Tibial nerve (tissue), 4 donors: ENCODE measurements around the gene TSPAN6. TPM values are rescaled to one million over a fixed set of nuclear protein-coding genes. Genes with fewer than 3 reads are reported as not detected.

Experiments used
- DNase-seq, 2 donors: peaks; one replicate each; pipeline ENCODE4 v3.0.0-alpha.2; 2019; ENCODE audit warnings: low spot score in 2 of 2
- H3K27ac ChIP-seq, 4 donors: fragments of 200-600 bp; sonication (generic) in 3 of 4; one replicate each; pipeline ENCODE4 v1.5.1; 2017 to 2019; ENCODE audit warnings: mild to moderate bottlenecking in 1 of 4
- H3K27me3 ChIP-seq, 2 donors: fragments of 200-600 bp; sonication (generic) in 1 of 2; one replicate each; pipeline versions ENCODE4 v1.5.1 to v1.6.0; 2017 to 2019
- H3K36me3 ChIP-seq, 3 donors: fragments of 200-600 bp; sonication (generic); one replicate each; pipeline ENCODE4 v1.5.1; 2018 to 2019
- H3K4me1 ChIP-seq, 4 donors: fragments of 200-600 bp; sonication (generic) in 3 of 4; one replicate each; pipeline ENCODE4 v1.5.1; 2017 to 2019
- H3K4me3 ChIP-seq, 4 donors: fragments of 200-600 bp; sonication (generic) in 3 of 4; one replicate each; pipeline ENCODE4 v1.5.1; 2017 to 2019; ENCODE audit warnings: mild to moderate bottlenecking in 1 of 4, moderate library complexity in 1 of 4
- H3K9me3 ChIP-seq, 4 donors: fragments of 200-600 bp; sonication (generic) in 3 of 4; one replicate each; pipeline ENCODE4 v1.5.1; 2017 to 2019
- EP300 ChIP-seq, 2 donors: sonication (generic); formaldehyde crosslinking; IDR thresholded peaks; one replicate each; pipeline ENCODE4 v1.6.1; 2017; ENCODE audit warnings: antibody characterized with exemption in 2 of 2, mild to moderate bottlenecking in 1 of 2
- POLR2A ChIP-seq, 2 donors: fragments of 450-650 bp; IDR thresholded peaks; one replicate each; pipeline ENCODE4 v1.6.1; 2017; ENCODE audit warnings: antibody characterized with exemption in 2 of 2, mild to moderate bottlenecking in 2 of 2, moderate library complexity in 2 of 2
- WGBS, 2 donors: methylation state at CpG; one replicate each; pipeline ENCODE4 v1.1.5; 2018; 5-methylcytosine and 5-hydroxymethylcytosine counted together
- total RNA-seq, 4 donors: library from RNA; depleted of rRNA; stranded (reverse); fragments of >200 nt; gene quantifications; one replicate each; pipeline ENCODE4 v1.1.0, GENCODE V29; 2016
- TF ChIP-seq, protein P1 (sequence below), 5 experiments: fragments of 200-600 bp in 3 of 5; fragments of 450-650 bp in 2 of 5; sonication (generic) in 3 of 5; IDR thresholded peaks; one replicate each; pipeline ENCODE4 v1.5.1; 2016 to 2019; ENCODE audit warnings: antibody characterized with exemption in 5 of 5, mild to moderate bottlenecking in 3 of 5, moderate library complexity in 2 of 5

TSPAN6 gene
- total RNA-seq, 4 donors from 2014 or later = 31.5 to 34.1 (median 32.5) TPM

DNA sequence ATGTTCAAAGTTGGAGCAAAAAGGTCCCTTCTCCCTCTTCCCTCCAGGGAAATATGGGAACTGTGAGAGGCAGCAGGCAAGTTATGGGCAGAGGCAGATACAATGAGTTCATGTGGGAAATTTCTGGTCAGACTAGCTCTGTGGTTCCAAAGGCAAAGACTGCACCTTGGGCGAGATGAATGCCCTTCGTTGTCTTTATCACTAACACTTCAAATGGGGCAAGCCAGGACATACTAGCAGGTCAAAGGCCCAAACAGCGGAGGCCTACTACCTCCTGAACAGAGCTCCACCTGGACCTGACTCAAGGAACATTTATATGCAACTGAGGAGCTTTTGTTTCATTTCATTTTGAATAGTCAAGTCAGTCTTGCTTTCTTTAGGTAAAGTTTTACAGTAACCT, 36.4 kb upstream of the TSPAN6 start:
- Histone ChIP-seq H3K4me3 (no peak overlapping the region), H3K9me3 (no peaks in the 10 kb centered on the region), H3K27me3 (peaks cover 0 to 18% of the 10 kb centered on the region in 2 donors), H3K27ac (no peak overlapping the region), H3K36me3 (no peaks in the 10 kb centered on the region), H3K4me1 (no peaks in the 10 kb centered on the region)
- no peak for DNase-seq
- WGBS, 2 donors = 71 to 100% methylated on average over 3 of the region's 3 CpGs
- TF ChIP-seq EP300 (IDR thresholded peaks at IDR 0.05) (no peak), POLR2A (IDR thresholded peaks at IDR 0.05) (no peak)
- TF ChIP-seq, protein P1, sequence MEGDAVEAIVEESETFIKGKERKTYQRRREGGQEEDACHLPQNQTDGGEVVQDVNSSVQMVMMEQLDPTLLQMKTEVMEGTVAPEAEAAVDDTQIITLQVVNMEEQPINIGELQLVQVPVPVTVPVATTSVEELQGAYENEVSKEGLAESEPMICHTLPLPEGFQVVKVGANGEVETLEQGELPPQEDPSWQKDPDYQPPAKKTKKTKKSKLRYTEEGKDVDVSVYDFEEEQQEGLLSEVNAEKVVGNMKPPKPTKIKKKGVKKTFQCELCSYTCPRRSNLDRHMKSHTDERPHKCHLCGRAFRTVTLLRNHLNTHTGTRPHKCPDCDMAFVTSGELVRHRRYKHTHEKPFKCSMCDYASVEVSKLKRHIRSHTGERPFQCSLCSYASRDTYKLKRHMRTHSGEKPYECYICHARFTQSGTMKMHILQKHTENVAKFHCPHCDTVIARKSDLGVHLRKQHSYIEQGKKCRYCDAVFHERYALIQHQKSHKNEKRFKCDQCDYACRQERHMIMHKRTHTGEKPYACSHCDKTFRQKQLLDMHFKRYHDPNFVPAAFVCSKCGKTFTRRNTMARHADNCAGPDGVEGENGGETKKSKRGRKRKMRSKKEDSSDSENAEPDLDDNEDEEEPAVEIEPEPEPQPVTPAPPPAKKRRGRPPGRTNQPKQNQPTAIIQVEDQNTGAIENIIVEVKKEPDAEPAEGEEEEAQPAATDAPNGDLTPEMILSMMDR (IDR thresholded peaks at IDR 0.05) = no peak

DNA sequence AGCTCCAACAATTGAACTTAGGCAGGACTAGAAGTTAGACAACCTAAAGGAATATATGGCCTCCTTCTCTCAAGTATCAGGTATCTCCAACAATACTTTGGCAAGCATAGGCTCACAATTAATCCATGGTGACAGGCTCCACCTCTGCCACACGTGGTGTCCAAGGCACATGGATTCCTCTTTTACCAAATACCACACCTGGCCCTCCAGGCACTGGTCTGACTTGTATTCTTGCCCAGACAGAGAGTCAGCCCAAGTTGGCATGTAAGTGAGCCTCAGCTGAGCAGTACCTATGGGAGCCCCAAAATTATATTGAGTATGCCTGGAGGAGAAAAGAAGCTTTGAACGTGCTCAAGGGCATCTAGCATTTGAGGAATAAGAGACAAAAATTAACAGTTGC, 27.0 kb upstream of the TSPAN6 start:
- no peak for DNase-seq
- H3K9me3 ChIP-seq = no peaks in the 10 kb centered on the region
- peaks cover 0 to 12% (median 0%) of the 10 kb centered on the region in 3 donors for H3K36me3 ChIP-seq
- H3K4me3 ChIP-seq = no peak overlapping the region
- 58 to 65% methylated on average over 2 of the region's 2 CpGs for WGBS, 2 donors
- H3K27me3 ChIP-seq = peaks cover 0 to 5% of the 10 kb centered on the region in 2 donors
- no peak for TF ChIP-seq POLR2A (IDR thresholded peaks at IDR 0.05)
- TF ChIP-seq, protein P1 (IDR thresholded peaks at IDR 0.05) = no peak
- no peak for TF ChIP-seq EP300 (IDR thresholded peaks at IDR 0.05)
- H3K27ac ChIP-seq = no peak overlapping the region
- H3K4me1 ChIP-seq = peaks cover 0 to 3% (median 0%) of the 10 kb centered on the region in 4 donors

DNA sequence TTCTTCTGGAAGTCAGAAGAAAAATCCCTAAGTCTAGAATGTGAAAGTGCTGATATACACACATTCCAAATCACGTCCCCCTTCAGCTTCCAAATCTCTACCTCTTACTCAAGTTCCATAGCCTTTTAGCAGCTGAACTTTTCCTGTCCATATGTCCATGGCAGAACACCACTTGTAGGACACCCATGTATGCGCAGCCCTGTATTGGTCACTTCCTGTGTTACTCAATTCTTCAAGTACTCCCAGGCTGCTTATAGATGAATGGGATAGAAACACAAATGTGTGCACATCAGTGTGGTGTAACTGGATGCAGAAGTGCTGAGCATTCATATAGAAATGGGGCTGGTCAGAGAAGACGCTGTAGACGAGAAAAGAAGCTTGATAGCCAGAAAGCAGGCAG, 26.2 kb upstream of the TSPAN6 start:
- Histone ChIP-seq H3K27ac (no peak overlapping the region), H3K36me3 (peaks cover 0 to 12% (median 0%) of the 10 kb centered on the region in 3 donors), H3K27me3 (peaks cover 0 to 5% of the 10 kb centered on the region in 2 donors), H3K4me1 (peaks cover 0 to 3% (median 0%) of the 10 kb centered on the region in 4 donors), H3K4me3 (no peak overlapping the region), H3K9me3 (no peaks in the 10 kb centered on the region)
- TF ChIP-seq POLR2A (IDR thresholded peaks at IDR 0.05) (no peak), EP300 (IDR thresholded peaks at IDR 0.05) (no peak)
- TF ChIP-seq, protein P1 (IDR thresholded peaks at IDR 0.05) = no peak
- no peak for DNase-seq
- 81 to 86% methylated on average over 4 of the region's 4 CpGs for WGBS, 2 donors

DNA sequence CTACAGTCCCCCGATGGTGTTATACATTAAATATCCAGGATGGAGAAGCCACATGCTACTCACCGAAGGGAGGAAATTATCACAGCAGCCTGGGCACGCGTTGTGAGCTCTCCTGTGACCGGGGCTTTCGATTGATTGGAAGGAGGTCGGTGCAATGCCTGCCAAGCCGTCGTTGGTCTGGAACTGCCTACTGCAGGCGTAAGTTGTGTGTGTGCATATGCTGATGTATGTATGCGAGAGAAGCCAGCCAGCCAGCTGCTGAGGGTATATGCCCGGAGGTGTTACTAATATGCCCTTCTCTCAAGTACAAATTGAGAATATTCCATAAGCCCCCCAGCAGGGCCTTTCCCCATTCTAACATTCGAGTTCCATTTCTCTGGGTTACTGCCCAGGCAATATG, 25.6 kb upstream of the TSPAN6 start:
- TF ChIP-seq, protein P1 (IDR thresholded peaks at IDR 0.05) = no peak
- TF ChIP-seq EP300 (IDR thresholded peaks at IDR 0.05) = no peak

DNA sequence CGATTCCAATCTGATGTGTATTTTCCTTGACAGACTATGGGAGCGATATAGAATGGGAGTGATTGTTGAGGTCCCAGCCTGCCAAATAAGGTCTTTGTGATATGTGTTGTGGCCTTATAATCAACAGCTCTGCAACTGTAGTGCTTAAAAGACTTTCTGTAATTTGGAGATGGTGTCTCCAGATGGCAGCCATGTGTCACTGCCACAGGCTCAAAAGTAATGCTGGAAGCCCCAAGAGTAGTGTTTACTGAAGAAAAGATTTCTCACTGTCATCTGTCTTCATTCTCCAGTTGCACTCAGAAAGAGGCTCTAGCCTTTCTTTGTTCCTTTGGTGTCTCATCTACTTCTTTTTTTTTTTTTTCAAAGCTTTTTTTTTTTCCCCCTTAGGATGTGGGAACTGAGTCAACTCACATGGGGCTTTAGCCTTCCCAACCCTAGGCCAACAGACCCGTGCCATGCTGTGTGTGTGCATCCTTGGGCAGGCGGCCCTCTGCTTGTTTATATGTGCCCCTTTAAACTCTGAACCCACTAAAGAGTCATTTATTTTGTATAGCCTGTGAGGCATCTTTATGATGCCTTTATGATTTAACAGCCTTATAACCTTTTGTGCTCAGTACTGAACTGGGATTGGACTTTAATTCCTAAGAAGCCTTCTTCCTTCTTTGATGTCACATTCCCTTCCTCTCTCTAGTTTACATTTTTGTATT, 23.0 kb upstream of the TSPAN6 start:
- Histone ChIP-seq H3K36me3 (peaks cover 0 to under 1% (median 0%) of the 10 kb centered on the region in 3 donors), H3K27me3 (peaks cover 0 to 5% of the 10 kb centered on the region in 2 donors), H3K27ac (peak overlapping the region in 1 of 4 donors; percentile 8), H3K9me3 (no peaks in the 10 kb centered on the region), H3K4me1 (peaks cover 0 to 3% (median 0%) of the 10 kb centered on the region in 4 donors), H3K4me3 (no peak overlapping the region)
- 51% methylated on average over 4 of the region's 4 CpGs for WGBS, 2 donors
- DNase-seq = no peak
- no peak for TF ChIP-seq POLR2A (IDR thresholded peaks at IDR 0.05)
- no peak for TF ChIP-seq EP300 (IDR thresholded peaks at IDR 0.05)
- TF ChIP-seq, protein P1 (IDR thresholded peaks at IDR 0.05) = no peak

More for the DNA sequence above, 25.6 kb upstream of the TSPAN6 start:
- Histone ChIP-seq H3K9me3 (no peaks in the 10 kb centered on the region), H3K36me3 (peaks cover 0 to 12% (median 0%) of the 10 kb centered on the region in 3 donors), H3K4me3 (no peak overlapping the region), H3K27me3 (peaks cover 0 to 5% of the 10 kb centered on the region in 2 donors), H3K4me1 (peaks cover 0 to 3% (median 0%) of the 10 kb centered on the region in 4 donors), H3K27ac (no peak overlapping the region)
- 87 to 92% methylated on average over 11 to 13 of the region's 13 CpGs for WGBS, 2 donors
- no peak for DNase-seq
